OCI-LY1 (cell line): ENCODE measurements around the gene EFS.

Source experiments
- H2AFZ ChIP-seq: fragments of 200-600 bp; sonication (generic), shearing (Covaris generic); 2 replicates; pipeline ENCODE4 v1.6.0; 2014; ENCODE audit warnings: antibody characterized with exemption, mild to moderate bottlenecking, low read length
- H3F3A ChIP-seq: fragments of 200-600 bp; sonication (generic), shearing (Covaris generic); 2 replicates; pipeline ENCODE4 v1.6.0; 2014; ENCODE audit warnings: mild to moderate bottlenecking, antibody characterized with exemption, low read length, moderate library complexity; ENCODE audit not compliant: insufficient read depth
- H3K27ac ChIP-seq: fragments of 200-600 bp; sonication (generic); 2 replicates; pipeline ENCODE4 v1.5.1; 2014; ENCODE audit warnings: low read length, mixed run types, mild to moderate bottlenecking, low read depth; ENCODE audit not compliant: poor library complexity, severe bottlenecking
- H3K27me3 ChIP-seq: fragments of 200-600 bp; sonication (generic); 2 replicates; pipeline ENCODE4 v1.6.0; 2014; ENCODE audit warnings: antibody characterized with exemption, mild to moderate bottlenecking, low read length, moderate library complexity; ENCODE audit not compliant: insufficient read depth
- H3K36me3 ChIP-seq: fragments of 200-600 bp; sonication (generic); 2 replicates; pipeline ENCODE4 v1.6.1; 2014; ENCODE audit warnings: mild to moderate bottlenecking, antibody characterized with exemption, low read length, moderate library complexity, mixed read lengths; ENCODE audit not compliant: insufficient read depth
- H3K4me1 ChIP-seq: fragments of 200-600 bp; sonication (generic); 2 replicates; pipeline ENCODE4 v1.5.1; 2014; ENCODE audit warnings: mild to moderate bottlenecking, low read length, moderate library complexity; ENCODE audit not compliant: insufficient read depth, severe bottlenecking
- H3K4me2 ChIP-seq: fragments of 200-600 bp; sonication (generic), shearing (Covaris generic); 2 replicates; pipeline ENCODE4 v1.6.1; 2014; ENCODE audit warnings: low read length
- H3K4me3 ChIP-seq: fragments of 200-600 bp; sonication (generic); 2 replicates; pipeline ENCODE4 v1.5.1; 2014; ENCODE audit warnings: low read length, low read depth, mild to moderate bottlenecking, mixed read lengths; ENCODE audit not compliant: poor library complexity, severe bottlenecking
- H3K79me2 ChIP-seq: fragments of 200-600 bp; shearing (Covaris generic); 2 replicates; pipeline ENCODE4 v1.6.1; 2016; ENCODE audit warnings: mixed run types, low read length, mixed read lengths; ENCODE audit not compliant: insufficient read depth
- H3K9ac ChIP-seq: fragments of 200-600 bp; sonication (generic), shearing (Covaris generic); 2 replicates; pipeline ENCODE4 v1.6.1; 2014; ENCODE audit warnings: mild to moderate bottlenecking, low read length, mixed read lengths
- H3K9me2 ChIP-seq: fragments of 200-600 bp; sonication (generic), shearing (Covaris generic); 2 replicates; pipeline ENCODE4 v1.6.1; 2014; ENCODE audit warnings: low read depth, mild to moderate bottlenecking, low read length, mixed read lengths
- H3K9me3 ChIP-seq: fragments of 200-600 bp; shearing (Covaris generic); 2 replicates; pipeline ENCODE4 v1.6.1; 2014; ENCODE audit warnings: low read length, mixed read lengths
- H4K20me1 ChIP-seq: fragments of 200-600 bp; sonication (generic), shearing (Covaris generic); 2 replicates; pipeline ENCODE4 v1.6.0; 2016; ENCODE audit warnings: mild to moderate bottlenecking, low read length; ENCODE audit not compliant: insufficient read depth
- EZH2 ChIP-seq: fragments of 200-600 bp; sonication (generic), shearing (Covaris generic); IDR thresholded peaks from 2 replicates; pipeline ENCODE4 v1.8.0; 2017; ENCODE audit warnings: borderline replicate concordance, mixed run types, mild to moderate bottlenecking, antibody characterized with exemption, low read length, moderate library complexity, mixed read lengths
- TF ChIP-seq, protein P1 (sequence below): fragments of 200-600 bp; sonication (generic), shearing (Covaris generic); IDR thresholded peaks from 2 replicates; pipeline ENCODE4 v1.5.1; 2017; ENCODE audit warnings: mild to moderate bottlenecking, antibody characterized with exemption, low read length, moderate library complexity, mixed read lengths

The EFS gene

DNA sequence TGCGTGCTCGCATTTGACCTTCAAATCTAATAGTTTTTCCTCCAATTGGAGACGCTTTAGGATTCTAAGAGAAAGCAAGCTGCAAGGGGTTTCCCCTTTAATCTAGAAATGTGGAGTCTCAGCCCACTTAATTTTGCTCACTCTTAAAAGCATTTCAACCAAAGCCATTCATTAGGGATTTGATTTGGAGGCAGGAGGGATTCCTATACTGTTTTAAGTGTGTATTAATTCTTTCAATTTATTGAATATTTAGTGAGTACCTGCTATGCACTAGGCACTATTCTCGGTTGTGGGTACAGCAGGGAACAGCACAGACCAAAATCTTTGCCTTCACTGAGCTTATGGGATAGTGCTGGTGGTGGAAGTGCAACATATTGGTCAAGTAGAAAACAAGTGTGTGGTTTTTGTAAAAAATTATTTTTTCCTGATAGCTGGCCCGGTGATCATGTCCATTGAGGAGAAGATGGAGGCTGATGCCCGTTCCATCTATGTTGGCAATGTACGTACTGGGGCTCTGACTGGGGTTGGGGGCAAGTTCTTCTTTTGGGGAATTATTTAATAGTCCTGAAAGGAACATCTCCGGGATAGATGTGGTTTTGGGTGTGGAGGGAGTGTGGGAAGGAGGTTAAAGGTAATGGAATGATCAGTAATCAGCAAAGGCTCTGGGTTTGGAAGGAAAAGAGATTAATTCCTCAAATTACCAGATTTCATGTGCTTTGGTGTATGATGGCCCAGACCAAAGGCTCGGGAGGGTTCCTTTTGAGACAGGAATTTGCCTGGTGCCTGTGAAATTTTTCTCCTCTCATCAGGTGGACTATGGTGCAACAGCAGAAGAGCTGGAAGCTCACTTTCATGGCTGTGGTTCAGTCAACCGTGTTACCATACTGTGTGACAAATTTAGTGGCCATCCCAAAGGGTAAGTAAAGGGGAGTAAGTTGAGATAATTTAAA is 42.1 kb downstream of the EFS start:
- Histone ChIP-seq H3K4me2 (peak overlapping the region; percentile 96), H2AFZ (no peak overlapping the region), H3K27ac (no peak overlapping the region), H3K9me3 (no peaks in the 10 kb centered on the region), H3K27me3 (no peaks in the 10 kb centered on the region), H3K4me3 (peak overlapping the region; percentile 75), H3F3A (no peaks in the 10 kb centered on the region), H4K20me1 (no peaks in the 10 kb centered on the region), H3K36me3 (peaks cover 41% of the 10 kb centered on the region), H3K9me2 (no peaks in the 10 kb centered on the region), H3K4me1 (peaks cover 22% of the 10 kb centered on the region), H3K9ac (peak overlapping the region; percentile 83), H3K79me2 (peaks cover 12% of the 10 kb centered on the region)
- no peak for TF ChIP-seq EZH2

DNA sequence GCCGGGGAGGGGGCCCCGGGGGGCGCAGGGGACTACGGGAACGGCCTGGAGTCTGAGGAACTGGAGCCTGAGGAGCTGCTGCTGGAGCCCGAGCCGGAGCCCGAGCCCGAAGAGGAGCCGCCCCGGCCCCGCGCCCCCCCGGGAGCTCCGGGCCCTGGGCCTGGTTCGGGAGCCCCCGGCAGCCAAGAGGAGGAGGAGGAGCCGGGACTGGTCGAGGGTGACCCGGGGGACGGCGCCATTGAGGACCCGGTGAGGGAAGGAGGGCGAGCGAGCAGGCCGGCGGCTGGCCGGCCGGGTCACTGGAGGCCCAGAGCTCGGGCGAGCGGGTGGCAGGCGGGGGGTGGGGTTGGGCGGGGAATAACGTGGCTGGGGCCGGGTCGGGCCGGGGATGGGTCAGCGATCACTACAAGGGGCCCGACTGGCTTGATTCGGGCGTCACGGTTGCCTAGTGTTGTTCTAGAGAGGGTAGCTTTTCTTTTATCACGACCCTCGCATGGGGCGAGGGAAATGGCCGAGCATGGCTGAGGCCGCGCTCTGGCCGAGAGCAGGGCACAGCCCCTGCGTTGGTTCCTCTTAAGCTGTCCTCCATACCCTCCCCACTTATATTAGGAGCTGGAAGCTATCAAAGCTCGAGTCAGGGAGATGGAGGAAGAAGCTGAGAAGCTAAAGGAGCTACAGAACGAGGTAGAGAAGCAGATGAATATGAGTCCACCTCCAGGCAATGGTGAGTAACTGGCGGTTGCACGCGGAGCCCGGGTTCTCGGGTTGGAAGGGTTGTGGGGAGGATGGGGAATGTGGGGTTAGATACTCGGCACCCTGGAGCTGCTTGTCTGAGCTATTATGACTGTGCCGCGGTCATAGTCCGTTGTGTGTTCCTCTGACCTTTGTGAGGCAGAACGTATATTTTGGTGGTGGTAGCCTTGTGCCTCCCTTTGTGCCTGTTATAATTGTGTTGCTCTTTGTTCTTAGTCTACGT is 43.1 kb downstream of the EFS start:
- H3K9me2 ChIP-seq = no peaks in the 10 kb centered on the region
- peak overlapping the region; percentile 75 for H3K4me3 ChIP-seq
- no peaks in the 10 kb centered on the region for H3K27me3 ChIP-seq
- no peak overlapping the region for H2AFZ ChIP-seq
- H3F3A ChIP-seq = no peaks in the 10 kb centered on the region
- no peaks in the 10 kb centered on the region for H3K9me3 ChIP-seq
- peaks cover 22% of the 10 kb centered on the region for H3K4me1 ChIP-seq
- H4K20me1 ChIP-seq = no peaks in the 10 kb centered on the region
- no peak overlapping the region for H3K27ac ChIP-seq
- peak overlapping the region; percentile 83 for H3K9ac ChIP-seq
- peaks cover 12% of the 10 kb centered on the region for H3K79me2 ChIP-seq
- H3K36me3 ChIP-seq = peaks cover 41% of the 10 kb centered on the region
- TF ChIP-seq, protein P1, sequence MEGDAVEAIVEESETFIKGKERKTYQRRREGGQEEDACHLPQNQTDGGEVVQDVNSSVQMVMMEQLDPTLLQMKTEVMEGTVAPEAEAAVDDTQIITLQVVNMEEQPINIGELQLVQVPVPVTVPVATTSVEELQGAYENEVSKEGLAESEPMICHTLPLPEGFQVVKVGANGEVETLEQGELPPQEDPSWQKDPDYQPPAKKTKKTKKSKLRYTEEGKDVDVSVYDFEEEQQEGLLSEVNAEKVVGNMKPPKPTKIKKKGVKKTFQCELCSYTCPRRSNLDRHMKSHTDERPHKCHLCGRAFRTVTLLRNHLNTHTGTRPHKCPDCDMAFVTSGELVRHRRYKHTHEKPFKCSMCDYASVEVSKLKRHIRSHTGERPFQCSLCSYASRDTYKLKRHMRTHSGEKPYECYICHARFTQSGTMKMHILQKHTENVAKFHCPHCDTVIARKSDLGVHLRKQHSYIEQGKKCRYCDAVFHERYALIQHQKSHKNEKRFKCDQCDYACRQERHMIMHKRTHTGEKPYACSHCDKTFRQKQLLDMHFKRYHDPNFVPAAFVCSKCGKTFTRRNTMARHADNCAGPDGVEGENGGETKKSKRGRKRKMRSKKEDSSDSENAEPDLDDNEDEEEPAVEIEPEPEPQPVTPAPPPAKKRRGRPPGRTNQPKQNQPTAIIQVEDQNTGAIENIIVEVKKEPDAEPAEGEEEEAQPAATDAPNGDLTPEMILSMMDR = no peak
- no peak for TF ChIP-seq EZH2
- peak overlapping the region; percentile 96 for H3K4me2 ChIP-seq

DNA sequence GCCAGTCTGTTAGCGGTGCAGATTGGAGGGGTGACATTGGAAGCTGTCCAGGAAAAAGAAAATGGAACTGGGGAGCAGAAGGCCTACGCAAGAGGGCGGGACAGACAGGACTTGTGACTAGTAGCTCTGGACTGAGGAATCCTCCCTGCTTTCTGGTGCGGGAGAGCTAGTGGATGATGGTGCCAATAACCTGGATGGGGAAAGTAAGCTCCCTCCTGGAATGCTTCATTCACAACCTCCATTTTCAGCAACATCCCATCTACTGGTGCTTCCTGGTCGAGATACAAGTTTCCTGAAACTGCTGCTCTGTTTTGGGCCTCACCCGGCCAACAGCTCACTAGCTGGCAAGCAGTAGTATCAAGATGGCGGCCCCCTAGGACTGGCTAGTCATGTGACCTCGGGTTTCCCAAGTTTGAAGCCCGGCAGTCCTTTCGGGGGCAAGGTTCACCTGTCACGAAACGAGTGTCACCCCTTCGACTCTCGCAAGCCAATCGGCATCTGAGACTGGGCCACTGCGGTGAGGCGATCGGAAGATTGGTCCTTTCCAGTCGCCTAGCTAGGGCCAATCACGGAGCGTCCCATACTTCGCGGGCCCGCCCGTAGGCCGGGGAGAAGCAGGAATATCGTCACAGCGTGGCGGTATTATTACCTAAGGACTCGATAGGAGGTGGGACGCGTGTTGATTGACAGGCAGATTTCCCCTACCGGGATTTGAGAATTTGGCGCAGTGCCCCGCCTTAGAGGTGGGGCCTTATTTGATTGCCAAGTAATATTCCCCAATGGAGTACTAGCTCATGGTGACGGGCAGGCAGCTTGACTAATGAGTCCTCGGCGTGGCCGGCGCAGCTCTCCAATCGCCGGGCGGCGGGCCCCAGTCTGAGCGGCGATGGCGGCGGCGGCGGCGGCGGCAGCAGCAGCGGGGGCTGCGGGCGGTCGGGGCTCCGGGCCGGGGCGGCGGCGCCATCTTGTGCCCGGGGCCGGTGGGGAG is 44.1 kb downstream of the EFS start, which contains the start of gene PABPN1:
PABPN1 (plus strand) TSS at position 874 of the 988 bp plus-strand sequence; CDS start at position 887, 13 bp downstream.
- H2AFZ ChIP-seq = no peak within 1 kb of the TSS
- H3K9me2 ChIP-seq = no peaks in the 10 kb centered on the region
- H3K4me1 ChIP-seq = peaks cover 22% of the 10 kb centered on the region
- peaks cover 12% of the 10 kb centered on the region for H3K79me2 ChIP-seq
- peak within 1 kb of the TSS; percentile 96 for H3K4me2 ChIP-seq
- peak within 1 kb of the TSS; percentile 75 for H3K4me3 ChIP-seq
- TF ChIP-seq, protein P1 = no peak
- no peak for TF ChIP-seq EZH2
- no peaks in the 10 kb centered on the region for H3K27me3 ChIP-seq
- peak within 1 kb of the TSS; percentile 83 for H3K27ac ChIP-seq
- H4K20me1 ChIP-seq = no peaks in the 10 kb centered on the region
- peaks cover 33% of the 10 kb centered on the region for H3K36me3 ChIP-seq
- peak within 1 kb of the TSS; percentile 83 for H3K9ac ChIP-seq
- H3K9me3 ChIP-seq = no peaks in the 10 kb centered on the region
- H3F3A ChIP-seq = no peaks in the 10 kb centered on the region
